Left ventricle myocardium inferior (tissue), 1 donor: ENCODE data around the gene CADPS2. TPM values are rescaled to one million over a fixed set of nuclear protein-coding genes. Genes with fewer than 3 reads are reported as not detected.

Source experiments
- DNase-seq: peaks from one replicate; pipeline ENCODE4 v3.0.0-alpha.2; 2020
- H3K27ac ChIP-seq: fragments of 200-600 bp; replicated peaks from 2 replicates; pipeline ENCODE4 v1.8.0; 2021
- H3K27me3 ChIP-seq: fragments of 200-600 bp; 2 replicates; pipeline ENCODE4 v1.8.0; 2021; ENCODE audit warnings: low read depth
- H3K36me3 ChIP-seq: fragments of 200-600 bp; 2 replicates; pipeline ENCODE4 v1.8.0; 2021
- H3K4me1 ChIP-seq: fragments of 200-600 bp; 2 replicates; pipeline ENCODE4 v1.8.0; 2021
- H3K4me3 ChIP-seq: fragments of 200-600 bp; 2 replicates; pipeline ENCODE4 v1.8.0; 2021; ENCODE audit warnings: mild to moderate bottlenecking, moderate library complexity
- H3K9me3 ChIP-seq: fragments of 200-600 bp; replicated peaks from 2 replicates; pipeline ENCODE4 v1.8.0; 2021
- intact Hi-C: fragments of 100-400 bp; cut with micrococcal nuclease; formaldehyde crosslinking; loops from one replicate; pipeline ENCODE4 v1.11.0; 2022
- total RNA-seq: library from RNA; stranded (reverse); fragmentation: NEBNext Ultra II Directional; extraction: Animal tissue kit (Norgen Biotek cat#: 25700); gene quantifications from one replicate; pipeline ENCODE4 v1.2.1, GENCODE V29; 2021
- TF ChIP-seq, protein P1 (sequence below): fragments of 200-600 bp; IDR thresholded peaks from 2 replicates; pipeline ENCODE4 v1.8.0; 2021; ENCODE audit warnings: antibody characterized with exemption, mild to moderate bottlenecking, borderline replicate concordance
- donor health status: DM: no; HTN: yes; CAD: no; lungs with severe emphysema.

Gene CADPS2
- total RNA-seq, 1 donor from 2014 or later = 11.9 TPM

- no peak overlapping the region for H3K27ac ChIP-seq
- no peaks in the 10 kb centered on the region for H3K9me3 ChIP-seq
- H3K27me3 ChIP-seq = peaks cover 100% of the 10 kb centered on the region
- intact Hi-C loops = no loop called here
- H3K4me1 ChIP-seq = peaks cover 43% of the 10 kb centered on the region
- peak overlapping the region; percentile 61 for H3K4me3 ChIP-seq
- DNase-seq = no peak
- no peaks in the 10 kb centered on the region for H3K36me3 ChIP-seq
- TF ChIP-seq, protein P1, sequence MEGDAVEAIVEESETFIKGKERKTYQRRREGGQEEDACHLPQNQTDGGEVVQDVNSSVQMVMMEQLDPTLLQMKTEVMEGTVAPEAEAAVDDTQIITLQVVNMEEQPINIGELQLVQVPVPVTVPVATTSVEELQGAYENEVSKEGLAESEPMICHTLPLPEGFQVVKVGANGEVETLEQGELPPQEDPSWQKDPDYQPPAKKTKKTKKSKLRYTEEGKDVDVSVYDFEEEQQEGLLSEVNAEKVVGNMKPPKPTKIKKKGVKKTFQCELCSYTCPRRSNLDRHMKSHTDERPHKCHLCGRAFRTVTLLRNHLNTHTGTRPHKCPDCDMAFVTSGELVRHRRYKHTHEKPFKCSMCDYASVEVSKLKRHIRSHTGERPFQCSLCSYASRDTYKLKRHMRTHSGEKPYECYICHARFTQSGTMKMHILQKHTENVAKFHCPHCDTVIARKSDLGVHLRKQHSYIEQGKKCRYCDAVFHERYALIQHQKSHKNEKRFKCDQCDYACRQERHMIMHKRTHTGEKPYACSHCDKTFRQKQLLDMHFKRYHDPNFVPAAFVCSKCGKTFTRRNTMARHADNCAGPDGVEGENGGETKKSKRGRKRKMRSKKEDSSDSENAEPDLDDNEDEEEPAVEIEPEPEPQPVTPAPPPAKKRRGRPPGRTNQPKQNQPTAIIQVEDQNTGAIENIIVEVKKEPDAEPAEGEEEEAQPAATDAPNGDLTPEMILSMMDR = no peak
Measured at GRCh38 chr7:122311050-122311700, 575.1 kb downstream of the CADPS2 start.

GRCh38 chr7:122310119-122311021, 575.9 kb downstream of the CADPS2 start:
- DNase-seq = no peak

DNA sequence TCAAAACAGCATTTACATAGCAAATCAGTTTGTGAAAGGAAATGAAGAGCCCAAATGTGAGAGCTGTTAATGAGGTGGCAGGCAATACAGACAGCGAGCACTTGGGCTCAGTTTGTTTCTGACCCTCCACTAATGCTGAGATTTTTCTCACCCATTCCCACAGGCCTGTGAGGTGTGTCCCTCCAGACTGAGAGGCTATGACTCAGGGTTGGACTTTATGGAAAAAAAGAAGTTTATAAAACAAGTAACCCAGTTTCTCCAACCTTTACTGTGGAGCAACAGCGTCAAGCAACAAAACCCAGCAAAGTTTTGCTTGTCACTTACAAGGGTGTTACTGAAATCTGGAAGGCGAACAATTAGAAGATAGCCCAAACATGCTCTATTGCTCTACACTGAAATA, 576.8 kb downstream of the CADPS2 start:
- peaks cover 55% of the 10 kb centered on the region for H3K4me1 ChIP-seq
- H3K27ac ChIP-seq = no peak overlapping the region
- H3K4me3 ChIP-seq = no peak overlapping the region
- no peaks in the 10 kb centered on the region for H3K36me3 ChIP-seq
- no peaks in the 10 kb centered on the region for H3K9me3 ChIP-seq
- H3K27me3 ChIP-seq = peaks cover 100% of the 10 kb centered on the region
- TF ChIP-seq, protein P1 = no peak
- intact Hi-C loops = no loop called here
- DNase-seq = no peak

More at GRCh38 chr7:122310119-122311021, 575.9 kb downstream of the CADPS2 start:
- Histone ChIP-seq H3K27me3 (peaks cover 100% of the 10 kb centered on the region), H3K9me3 (no peaks in the 10 kb centered on the region), H3K27ac (no peak overlapping the region), H3K4me3 (peak overlapping the region; percentile 61), H3K36me3 (no peaks in the 10 kb centered on the region), H3K4me1 (peaks cover 50% of the 10 kb centered on the region)
- intact Hi-C loops = no loop called here
- TF ChIP-seq, protein P1 = no peak

DNA sequence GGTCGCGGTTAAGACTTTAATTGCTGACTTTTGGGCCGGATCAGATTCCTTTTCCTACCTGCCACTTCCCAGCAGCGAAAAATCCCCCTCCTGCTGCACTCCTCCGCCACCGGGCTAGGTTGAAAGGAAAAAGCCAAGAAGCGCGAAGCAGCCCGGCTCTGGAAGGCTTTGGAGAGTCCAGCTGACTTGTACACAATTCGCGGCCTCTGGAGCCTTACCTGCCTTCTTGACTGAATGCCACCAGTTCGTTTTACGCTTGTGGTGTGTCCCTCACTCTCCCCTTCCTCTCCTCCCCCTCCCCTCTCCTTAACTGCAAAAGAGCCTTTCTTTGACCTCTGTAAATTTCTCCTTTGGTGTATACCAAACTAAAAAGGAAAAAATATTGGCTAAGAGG, 579.0 kb downstream of the CADPS2 start:
- Histone ChIP-seq H3K27me3 (peaks cover 100% of the 10 kb centered on the region), H3K4me1 (peaks cover 64% of the 10 kb centered on the region), H3K36me3 (no peaks in the 10 kb centered on the region)

More for the DNA sequence above, 579.0 kb downstream of the CADPS2 start:
- H3K9me3 ChIP-seq = no peaks in the 10 kb centered on the region
- intact Hi-C loops = no loop called here
- no peak for DNase-seq
- no peak overlapping the region for H3K27ac ChIP-seq
- no peak overlapping the region for H3K4me3 ChIP-seq
- TF ChIP-seq, protein P1 = no peak
